GM12801 (cell line): ENCODE data around the gene YLPM1.

ENCODE experiments used
- CTCF ChIP-seq: IDR thresholded peaks from one replicate; pipeline ENCODE4 v1.5.1; 2011; ENCODE audit warnings: control low read depth; ENCODE audit not compliant: insufficient read length; ENCODE audit errors: extremely low read depth

The YLPM1 gene

GRCh38 chr14:74846168-74846567 is 83.1 kb downstream of the YLPM1 start:
- TF ChIP-seq CTCF, result no peak

GRCh38 chr14:74846968-74847665 is 84.0 kb downstream of the YLPM1 start:
- no peak for TF ChIP-seq CTCF

- no peak for TF ChIP-seq CTCF
These were observed 85.7 kb downstream of the YLPM1 start for GRCh38 chr14:74848768-74849167.

- TF ChIP-seq CTCF, result no peak
These were observed 89.9 kb downstream of the YLPM1 start for GRCh38 chr14:74852922-74853530.

- no peak for TF ChIP-seq CTCF
These were observed 90.5 kb downstream of the YLPM1 start for GRCh38 chr14:74853581-74853980.

- no peak for TF ChIP-seq CTCF
These were observed 91.9 kb downstream of the YLPM1 start for GRCh38 chr14:74855021-74855420.

GRCh38 chr14:74855945-74856344 is 92.8 kb downstream of the YLPM1 start:
- TF ChIP-seq CTCF, result no peak
